ENCODE data around the gene SLC25A5.

DNA sequence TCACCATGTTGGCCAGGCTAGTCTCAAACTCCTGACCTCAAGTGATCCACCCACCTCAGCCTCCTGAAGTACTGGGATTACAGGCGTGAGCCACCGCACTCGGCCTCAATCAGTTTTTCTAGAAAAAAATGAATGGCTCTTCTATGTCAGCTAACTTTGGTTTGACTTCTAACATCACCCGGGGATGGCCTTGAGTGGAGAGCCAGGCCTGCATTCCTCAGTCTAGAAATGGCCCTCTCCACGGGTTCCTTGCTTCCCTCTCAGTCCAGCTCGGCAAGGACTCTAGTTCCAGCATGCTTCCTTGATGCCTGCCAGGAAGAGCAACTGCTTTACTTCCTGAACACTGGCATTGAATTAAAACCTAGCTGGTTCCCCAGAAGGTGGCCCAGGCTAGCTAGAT, 39.0 kb downstream of the SLC25A5 start:
- TF ChIP-seq, protein P1, sequence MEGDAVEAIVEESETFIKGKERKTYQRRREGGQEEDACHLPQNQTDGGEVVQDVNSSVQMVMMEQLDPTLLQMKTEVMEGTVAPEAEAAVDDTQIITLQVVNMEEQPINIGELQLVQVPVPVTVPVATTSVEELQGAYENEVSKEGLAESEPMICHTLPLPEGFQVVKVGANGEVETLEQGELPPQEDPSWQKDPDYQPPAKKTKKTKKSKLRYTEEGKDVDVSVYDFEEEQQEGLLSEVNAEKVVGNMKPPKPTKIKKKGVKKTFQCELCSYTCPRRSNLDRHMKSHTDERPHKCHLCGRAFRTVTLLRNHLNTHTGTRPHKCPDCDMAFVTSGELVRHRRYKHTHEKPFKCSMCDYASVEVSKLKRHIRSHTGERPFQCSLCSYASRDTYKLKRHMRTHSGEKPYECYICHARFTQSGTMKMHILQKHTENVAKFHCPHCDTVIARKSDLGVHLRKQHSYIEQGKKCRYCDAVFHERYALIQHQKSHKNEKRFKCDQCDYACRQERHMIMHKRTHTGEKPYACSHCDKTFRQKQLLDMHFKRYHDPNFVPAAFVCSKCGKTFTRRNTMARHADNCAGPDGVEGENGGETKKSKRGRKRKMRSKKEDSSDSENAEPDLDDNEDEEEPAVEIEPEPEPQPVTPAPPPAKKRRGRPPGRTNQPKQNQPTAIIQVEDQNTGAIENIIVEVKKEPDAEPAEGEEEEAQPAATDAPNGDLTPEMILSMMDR (conservative IDR thresholded peaks at IDR 0.05), result no peak
- no peak for TF ChIP-seq EZH2 (IDR thresholded peaks at IDR 0.05; ENCODE audit: low read depth)

Measured in PC-9 (cell line).